ENCODE data around the gene ZNF324.
A peak's percentile ranks its signal among the peaks of the same experiment; 100 is the strongest.
"Not testable (repeated sequence)": the region's sequence is repeated elsewhere in the genome, so short reads cannot be mapped to it uniquely, and the experiment has no call there.

ZNF324 gene

DNA sequence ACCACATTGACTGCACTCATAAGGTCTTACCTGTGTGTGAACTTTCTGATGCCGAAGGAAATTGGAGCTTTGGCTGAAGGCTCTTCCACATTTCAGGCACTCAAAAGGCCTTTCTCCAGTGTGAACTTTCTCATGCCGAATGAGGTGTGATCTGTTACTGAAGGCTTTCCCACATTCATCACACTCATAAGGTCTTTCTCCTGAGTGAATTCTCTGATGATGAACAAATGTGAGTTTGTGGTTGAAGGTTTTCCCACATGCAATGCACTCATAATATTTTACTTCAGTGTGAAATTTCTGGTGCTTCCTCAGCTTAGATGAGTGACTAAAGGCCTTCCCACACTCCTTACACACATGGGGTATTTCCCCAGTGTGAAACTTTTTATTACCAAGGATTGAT, 32.7 kb upstream of the ZNF324 start:
- no peaks in the 10 kb centered on the region for H3K27me3 ChIP-seq (ENCODE audit: insufficient read depth, poor library complexity, severe bottlenecking)
- no peak overlapping the region for H3K4me3 ChIP-seq (replicated peaks; ENCODE audit: insufficient read depth, low read length)
- no peak for DNase-seq (ENCODE audit: low read depth in 1 of 2, low spot score in 1 of 2)
- no peak overlapping the region for H3K27ac ChIP-seq (replicated peaks)
- TF ChIP-seq SPI1 (IDR thresholded peaks at IDR 0.05; ENCODE audit: borderline replicate concordance, low read depth) (no peak), CTCF (IDR thresholded peaks at IDR 0.05; ENCODE audit: insufficient read depth, low read length) (no peak), GABPA (IDR thresholded peaks at IDR 0.05; ENCODE audit: low read depth) (no peak), POLR2AphosphoS5 (IDR thresholded peaks at IDR 0.05; ENCODE audit: low read depth) (no peak)
- TF ChIP-seq, protein P1, sequence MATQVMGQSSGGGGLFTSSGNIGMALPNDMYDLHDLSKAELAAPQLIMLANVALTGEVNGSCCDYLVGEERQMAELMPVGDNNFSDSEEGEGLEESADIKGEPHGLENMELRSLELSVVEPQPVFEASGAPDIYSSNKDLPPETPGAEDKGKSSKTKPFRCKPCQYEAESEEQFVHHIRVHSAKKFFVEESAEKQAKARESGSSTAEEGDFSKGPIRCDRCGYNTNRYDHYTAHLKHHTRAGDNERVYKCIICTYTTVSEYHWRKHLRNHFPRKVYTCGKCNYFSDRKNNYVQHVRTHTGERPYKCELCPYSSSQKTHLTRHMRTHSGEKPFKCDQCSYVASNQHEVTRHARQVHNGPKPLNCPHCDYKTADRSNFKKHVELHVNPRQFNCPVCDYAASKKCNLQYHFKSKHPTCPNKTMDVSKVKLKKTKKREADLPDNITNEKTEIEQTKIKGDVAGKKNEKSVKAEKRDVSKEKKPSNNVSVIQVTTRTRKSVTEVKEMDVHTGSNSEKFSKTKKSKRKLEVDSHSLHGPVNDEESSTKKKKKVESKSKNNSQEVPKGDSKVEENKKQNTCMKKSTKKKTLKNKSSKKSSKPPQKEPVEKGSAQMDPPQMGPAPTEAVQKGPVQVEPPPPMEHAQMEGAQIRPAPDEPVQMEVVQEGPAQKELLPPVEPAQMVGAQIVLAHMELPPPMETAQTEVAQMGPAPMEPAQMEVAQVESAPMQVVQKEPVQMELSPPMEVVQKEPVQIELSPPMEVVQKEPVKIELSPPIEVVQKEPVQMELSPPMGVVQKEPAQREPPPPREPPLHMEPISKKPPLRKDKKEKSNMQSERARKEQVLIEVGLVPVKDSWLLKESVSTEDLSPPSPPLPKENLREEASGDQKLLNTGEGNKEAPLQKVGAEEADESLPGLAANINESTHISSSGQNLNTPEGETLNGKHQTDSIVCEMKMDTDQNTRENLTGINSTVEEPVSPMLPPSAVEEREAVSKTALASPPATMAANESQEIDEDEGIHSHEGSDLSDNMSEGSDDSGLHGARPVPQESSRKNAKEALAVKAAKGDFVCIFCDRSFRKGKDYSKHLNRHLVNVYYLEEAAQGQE (IDR thresholded peaks at IDR 0.05; ENCODE audit: insufficient replicate concordance, low read depth): no peak

GRCh38 chr19:58439576-58440554, 27.0 kb upstream of the ZNF324 start, which contains the start of gene ZNF132:
ZNF132 (minus strand) TSS chr19:58440153; CDS start chr19:58439821, 332 bp downstream.
- H3K27me3 ChIP-seq (ENCODE audit: insufficient read depth, poor library complexity, severe bottlenecking): no peaks in the 10 kb centered on the region
- peak within 1 kb of the TSS; percentile 60 for H3K4me3 ChIP-seq (replicated peaks; ENCODE audit: insufficient read depth, low read length)
- TF ChIP-seq, protein P1 (IDR thresholded peaks at IDR 0.05; ENCODE audit: insufficient replicate concordance, low read depth): no peak
- peak; percentile 74 for TF ChIP-seq GABPA (IDR thresholded peaks at IDR 0.05; ENCODE audit: low read depth)
- DNase-seq (ENCODE audit: low read depth in 1 of 2, low spot score in 1 of 2): peak; percentile 98 to 99
- peak within 1 kb of the TSS; percentile 82 for H3K27ac ChIP-seq (replicated peaks)

GRCh38 chr19:58440556-58440955, 26.3 kb upstream of the ZNF324 start:
- H3K27me3 ChIP-seq (ENCODE audit: insufficient read depth, poor library complexity, severe bottlenecking): no peaks in the 10 kb centered on the region
- peak overlapping the region; percentile 82 for H3K27ac ChIP-seq (replicated peaks)
- TF ChIP-seq, protein P1 (IDR thresholded peaks at IDR 0.05; ENCODE audit: insufficient replicate concordance, low read depth): no peak
- TF ChIP-seq GABPA (IDR thresholded peaks at IDR 0.05; ENCODE audit: low read depth): no peak
- no peak for TF ChIP-seq CTCF (IDR thresholded peaks at IDR 0.05; ENCODE audit: insufficient read depth, low read length)
- no peak for TF ChIP-seq POLR2AphosphoS5 (IDR thresholded peaks at IDR 0.05; ENCODE audit: low read depth)
- TF ChIP-seq SPI1 (IDR thresholded peaks at IDR 0.05; ENCODE audit: borderline replicate concordance, low read depth): no peak
- peak overlapping the region; percentile 60 for H3K4me3 ChIP-seq (replicated peaks; ENCODE audit: insufficient read depth, low read length)
- no peak for DNase-seq (ENCODE audit: low read depth in 1 of 2, low spot score in 1 of 2)

DNA sequence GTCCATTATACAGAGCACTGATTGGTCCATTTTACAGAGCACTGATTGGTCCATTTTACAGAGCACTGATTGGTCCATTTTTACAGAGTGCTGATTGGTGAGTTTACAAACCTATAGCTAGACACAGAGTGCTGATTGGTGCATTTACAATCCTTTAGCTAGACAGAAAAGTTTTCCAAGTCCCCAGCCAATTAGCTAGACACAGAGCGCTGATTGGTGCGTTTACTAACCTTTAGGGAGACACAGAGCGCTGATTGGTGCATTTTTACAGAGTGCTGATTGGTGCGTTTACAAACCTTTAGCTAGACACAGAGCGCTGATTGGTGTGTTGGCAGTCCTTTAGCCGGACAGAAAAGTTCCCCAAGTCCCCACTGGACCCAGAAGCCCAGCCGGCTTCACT, 23.9 kb upstream of the ZNF324 start:
- H3K27ac ChIP-seq (replicated peaks); H3K4me3 ChIP-seq (replicated peaks; ENCODE audit: insufficient read depth, low read length); H3K27me3 ChIP-seq (ENCODE audit: insufficient read depth, poor library complexity, severe bottlenecking); DNase-seq (ENCODE audit: low read depth in 1 of 2, low spot score in 1 of 2): not testable (repeated sequence)

GRCh38 chr19:58448860-58449259, 18.0 kb upstream of the ZNF324 start:
- H3K27me3 ChIP-seq (ENCODE audit: insufficient read depth, poor library complexity, severe bottlenecking); H3K4me3 ChIP-seq (replicated peaks; ENCODE audit: insufficient read depth, low read length); DNase-seq (ENCODE audit: low read depth in 1 of 2, low spot score in 1 of 2); H3K27ac ChIP-seq (replicated peaks): not testable (repeated sequence)

DNA sequence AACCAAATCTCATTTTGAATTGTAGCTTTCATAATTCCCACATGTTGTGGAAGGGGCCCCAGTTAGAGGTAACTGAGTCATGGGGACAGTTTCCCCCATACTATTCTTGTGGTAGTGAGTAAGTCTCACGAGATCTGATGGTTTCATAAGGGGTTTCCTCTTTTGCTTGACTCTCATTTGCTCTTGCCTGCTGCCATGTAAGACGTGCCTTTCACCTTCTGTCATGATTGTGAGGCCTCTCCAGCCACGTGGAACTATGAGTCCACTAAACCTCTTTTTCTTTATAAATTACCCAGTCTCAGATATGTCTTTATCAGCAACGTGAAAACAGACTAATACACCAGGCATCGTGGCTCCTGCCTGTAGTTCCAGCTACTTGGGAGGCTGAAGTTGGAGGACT, 16.9 kb upstream of the ZNF324 start:
- not testable (repeated sequence) for H3K27ac ChIP-seq (replicated peaks); H3K4me3 ChIP-seq (replicated peaks; ENCODE audit: insufficient read depth, low read length); H3K27me3 ChIP-seq (ENCODE audit: insufficient read depth, poor library complexity, severe bottlenecking); DNase-seq (ENCODE audit: low read depth in 1 of 2, low spot score in 1 of 2)

All from HL-60 (cell line).